NCI-H2196 treated with DMSO at 0.1 percent for 48 hours (cell line): Measurements from ENCODE around the gene HS3ST3B1.
A peak's percentile ranks its signal among the peaks of the same experiment; 100 is the strongest.

Source experiments
- DNase-seq: peaks from one replicate; lab custom pipeline; 2025; ENCODE audit not compliant: unreplicated experiment; lab: John Stamatoyannopoulos, UW

HS3ST3B1 gene

GRCh38 chr17:14300575-14301278 lies at the start of gene HS3ST3B1:
HS3ST3B1 (plus strand) TSS chr17:14301081; CDS start chr17:14301519, 438 bp downstream.
- DNase-seq, result peak; percentile 76

DNA sequence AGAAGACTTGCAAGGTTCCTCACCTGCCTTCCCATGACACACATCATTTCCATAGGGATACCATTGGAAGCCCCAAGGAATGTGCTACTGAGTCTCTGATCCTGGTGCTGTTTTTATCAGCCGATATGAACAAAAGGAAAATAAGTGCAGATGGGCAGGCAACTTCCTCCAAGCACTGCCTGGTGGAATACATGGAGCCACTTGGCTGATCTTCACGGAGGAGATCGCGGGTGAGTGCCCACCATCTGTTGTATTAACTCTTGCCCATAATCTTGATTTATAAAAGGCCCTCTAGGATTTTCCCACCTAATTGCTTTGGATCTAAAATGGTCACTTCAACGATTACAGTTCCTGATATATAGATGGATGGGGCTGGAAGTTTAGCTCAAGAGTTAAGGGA lies 39.5 kb upstream of the HS3ST3B1 start:
- no peak for DNase-seq

DNA sequence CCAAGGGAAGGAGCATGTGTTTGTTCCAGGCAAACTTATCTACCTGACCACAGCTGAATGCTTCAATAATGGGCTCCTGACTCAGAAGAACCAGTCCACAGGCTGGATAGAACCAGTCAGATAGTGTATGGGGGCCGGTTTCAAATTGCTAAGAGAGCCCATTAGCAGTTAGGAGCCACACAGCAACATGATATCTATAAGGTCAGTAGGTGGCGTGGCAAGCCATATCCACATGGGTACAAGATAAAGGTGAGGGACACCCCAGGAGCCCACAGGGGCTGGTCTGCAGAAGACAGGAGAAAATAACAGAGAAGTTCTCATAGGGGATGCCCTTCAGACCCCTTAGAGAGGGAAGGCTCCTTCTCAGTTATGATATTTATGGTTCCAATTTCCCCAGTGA lies 32.6 kb upstream of the HS3ST3B1 start:
- DNase-seq, result no peak

GRCh38 chr17:14269473-14269872 lies 31.4 kb upstream of the HS3ST3B1 start:
- DNase-seq, result no peak

GRCh38 chr17:14270508-14270907 lies 30.4 kb upstream of the HS3ST3B1 start:
- DNase-seq, result no peak

DNA sequence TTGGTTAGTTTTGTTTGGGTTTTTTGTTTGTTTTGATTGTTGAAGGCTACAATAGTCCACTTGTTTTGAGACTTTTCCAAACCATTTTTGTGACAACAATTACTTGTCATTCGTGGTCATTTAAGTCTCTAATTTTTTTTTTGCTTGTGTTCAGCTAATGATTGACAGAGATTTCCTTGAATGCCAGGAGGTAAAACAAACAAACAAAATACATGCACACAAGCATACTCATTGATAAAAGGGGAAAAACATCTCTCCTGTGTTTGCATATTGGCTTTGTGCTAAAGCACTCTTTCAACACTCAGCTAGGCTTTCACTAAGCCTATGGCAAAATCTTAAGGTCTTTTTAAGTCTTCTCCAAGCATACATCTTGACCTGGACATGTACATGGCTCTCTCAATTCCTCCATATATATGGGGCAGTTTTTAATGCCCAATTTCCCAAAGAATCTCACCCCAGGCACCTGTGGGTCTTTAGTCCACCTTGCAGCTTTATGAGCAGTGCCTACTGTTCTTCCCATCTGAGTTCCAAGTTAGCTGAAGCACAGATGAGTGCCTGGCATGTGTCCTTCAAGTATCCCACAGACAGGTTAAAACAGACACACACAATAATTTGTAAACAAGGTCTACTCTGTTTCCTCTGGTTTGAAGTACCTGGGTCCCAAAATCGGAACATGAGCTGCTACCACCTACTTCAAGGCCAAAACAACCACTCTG lies 24.2 kb upstream of the HS3ST3B1 start:
- no peak for DNase-seq

- no peak for DNase-seq
Observed at GRCh38 chr17:14281530-14281929, 19.4 kb upstream of the HS3ST3B1 start.

DNA sequence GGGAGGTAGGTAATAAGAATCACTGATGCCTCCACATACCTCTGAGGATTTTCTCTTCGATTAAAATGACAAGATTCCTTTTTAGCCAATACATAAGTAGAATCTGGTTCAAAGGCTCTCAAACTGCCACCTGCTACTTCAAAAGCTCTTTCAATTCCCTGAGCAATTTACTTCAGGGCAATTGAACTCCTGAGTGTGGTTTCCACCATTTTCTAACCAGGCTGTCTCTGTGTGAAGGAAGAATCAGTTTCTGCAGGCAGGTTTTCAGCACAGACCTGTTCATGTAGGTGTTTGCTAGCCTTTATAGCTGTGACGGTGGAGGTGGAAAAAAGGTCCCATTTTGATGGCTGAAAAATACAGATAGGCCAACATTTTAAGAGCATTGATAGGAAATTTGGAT lies 18.2 kb upstream of the HS3ST3B1 start:
- no peak for DNase-seq

DNA sequence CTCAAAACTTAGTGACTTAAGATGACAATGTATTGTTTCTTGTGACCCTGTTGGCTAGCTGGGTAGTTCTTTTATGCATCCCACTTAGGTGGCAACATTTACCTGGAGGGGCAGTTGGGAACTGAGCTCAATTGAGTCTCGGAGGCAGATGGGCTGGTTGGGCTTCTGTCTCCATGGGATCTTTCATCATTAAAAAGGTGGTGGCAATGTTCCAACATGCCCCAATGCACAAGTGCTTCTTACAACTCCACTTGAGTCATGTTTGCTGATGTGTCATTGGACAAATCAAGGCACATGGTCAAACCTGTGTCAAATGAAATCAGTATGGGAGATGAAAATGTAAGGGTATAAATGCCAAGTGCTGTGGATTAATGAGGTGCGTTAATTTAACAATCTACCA lies 11.7 kb upstream of the HS3ST3B1 start:
- DNase-seq, result no peak

DNA sequence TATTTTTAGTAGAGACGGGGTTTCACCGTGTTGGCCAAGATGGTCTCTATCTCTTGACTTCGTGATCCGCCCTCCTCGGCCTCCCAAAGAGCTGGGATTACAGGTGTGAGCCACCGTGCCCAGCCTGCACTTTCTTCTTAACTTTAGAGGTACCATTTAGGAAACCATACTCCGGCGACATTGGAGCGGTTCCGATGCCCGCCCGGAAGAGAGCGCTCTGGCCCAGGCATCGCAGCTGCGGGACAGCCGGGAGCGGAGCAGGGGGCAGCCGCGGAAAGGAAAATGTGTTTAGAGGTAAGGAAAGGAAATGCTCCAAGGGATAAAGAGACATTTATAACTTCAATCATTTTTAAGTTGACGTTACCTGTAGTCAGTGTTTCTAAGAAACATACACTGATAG lies 6.0 kb upstream of the HS3ST3B1 start:
- DNase-seq, result no peak

GRCh38 chr17:14295676-14296075 lies 5.2 kb upstream of the HS3ST3B1 start:
- no peak for DNase-seq

GRCh38 chr17:14296166-14296910 lies 4.5 kb upstream of the HS3ST3B1 start:
- no peak for DNase-seq

- DNase-seq, result no peak
Observed at GRCh38 chr17:14297161-14297851, 3.6 kb upstream of the HS3ST3B1 start.

GRCh38 chr17:14298221-14298946 lies 2.5 kb upstream of the HS3ST3B1 start:
- no peak for DNase-seq

DNA sequence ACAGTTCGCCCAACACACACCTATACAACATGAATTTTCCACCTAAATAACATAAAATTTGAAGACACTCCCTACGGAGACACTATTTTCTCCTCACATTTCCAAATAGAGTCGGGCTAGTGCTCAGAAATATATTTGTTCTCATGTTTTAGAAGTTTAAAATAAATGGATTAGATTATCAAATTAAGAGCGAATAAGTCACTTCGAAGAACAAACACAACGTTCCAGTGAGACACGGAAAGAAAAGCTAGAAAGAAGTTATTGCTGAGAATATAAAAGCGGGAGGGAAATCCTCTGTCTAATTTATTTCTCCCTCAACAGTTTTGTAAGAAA lies 2.0 kb upstream of the HS3ST3B1 start:
- no peak for DNase-seq

DNA sequence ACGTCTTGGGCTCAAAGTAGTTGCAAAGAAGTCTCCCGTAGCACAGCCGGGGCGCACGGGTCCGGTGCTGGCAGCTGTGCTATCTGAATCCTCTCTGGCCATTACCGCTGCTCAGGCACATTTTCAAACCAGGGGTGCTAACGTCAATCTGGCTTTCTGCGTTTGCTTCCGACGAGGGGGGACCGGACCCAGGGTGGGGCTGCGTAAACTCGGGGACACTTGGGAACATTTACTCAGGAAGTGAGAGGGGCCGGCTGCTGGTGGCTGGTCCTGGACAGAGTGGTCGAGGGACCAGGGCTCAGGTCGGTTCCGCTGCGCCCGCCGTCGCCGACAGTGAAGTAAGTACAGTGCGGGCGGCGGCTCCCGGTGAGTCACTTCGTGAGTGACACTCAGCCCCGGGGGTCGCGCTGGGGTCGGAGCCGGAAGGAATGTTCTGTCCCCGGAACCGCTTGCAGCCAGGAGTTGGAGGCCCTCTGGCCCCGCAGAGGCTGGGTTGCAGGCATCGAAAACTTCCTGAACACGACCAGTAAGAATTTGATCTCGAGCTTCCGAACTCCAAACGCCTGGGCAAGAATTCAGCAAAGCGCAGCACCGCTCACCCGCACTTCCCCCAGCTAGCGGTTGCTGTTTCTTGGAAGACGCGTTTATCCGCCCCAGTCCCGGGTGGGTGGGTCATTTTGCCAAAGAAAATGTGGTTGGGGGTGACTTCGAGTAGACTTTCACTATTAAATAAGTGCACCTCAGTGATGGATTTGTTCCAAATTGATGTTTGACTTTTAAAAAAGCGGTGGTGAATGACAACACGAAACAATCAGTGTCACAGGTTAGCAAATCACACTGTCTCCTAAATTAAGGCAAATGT lies 1.4 kb upstream of the HS3ST3B1 start:
- DNase-seq, result no peak

DNA sequence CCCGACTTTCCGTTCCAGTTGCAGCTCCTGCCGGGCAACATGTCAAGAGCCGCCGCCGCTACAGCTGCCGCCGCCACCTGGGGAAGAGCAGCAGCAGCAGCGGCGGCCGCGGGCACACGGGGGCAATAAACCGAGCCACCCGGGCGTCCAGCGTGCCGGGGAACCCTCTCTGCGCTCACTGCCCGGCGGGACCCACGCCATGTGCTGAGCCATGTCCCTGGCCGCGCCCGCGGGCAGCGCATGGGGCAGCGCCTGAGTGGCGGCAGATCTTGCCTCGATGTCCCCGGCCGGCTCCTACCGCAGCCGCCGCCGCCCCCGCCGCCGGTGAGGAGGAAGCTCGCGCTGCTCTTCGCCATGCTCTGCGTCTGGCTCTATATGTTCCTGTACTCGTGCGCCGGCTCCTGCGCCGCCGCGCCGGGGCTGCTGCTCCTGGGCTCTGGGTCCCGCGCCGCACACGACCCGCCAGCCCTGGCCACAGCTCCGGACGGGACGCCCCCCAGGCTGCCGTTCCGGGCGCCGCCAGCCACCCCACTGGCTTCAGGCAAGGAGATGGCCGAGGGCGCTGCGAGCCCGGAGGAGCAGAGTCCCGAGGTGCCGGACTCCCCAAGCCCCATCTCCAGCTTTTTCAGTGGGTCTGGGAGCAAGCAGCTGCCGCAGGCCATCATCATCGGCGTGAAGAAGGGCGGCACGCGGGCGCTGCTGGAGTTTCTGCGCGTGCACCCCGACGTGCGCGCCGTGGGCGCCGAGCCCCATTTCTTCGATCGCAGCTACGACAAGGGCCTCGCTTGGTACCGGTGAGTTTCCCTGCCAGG lies 604 bp downstream of the HS3ST3B1 start:
- DNase-seq, result no peak

GRCh38 chr17:14302091-14302430 lies 1.2 kb downstream of the HS3ST3B1 start:
- DNase-seq, result no peak

- DNase-seq, result peak; percentile 12
Observed at GRCh38 chr17:14302431-14303099, 1.7 kb downstream of the HS3ST3B1 start.
